HG03064 (cell line): ENCODE data around the gene NSDHL.

ENCODE experiments used
- ATAC-seq: cut with Tn5 transposase; IDR thresholded peaks from one replicate; pipeline ENCODE4 v1.9.1; 2021; ENCODE audit warnings: low read depth; ENCODE audit not compliant: unreplicated experiment

NSDHL gene

GRCh38 chrX:152910018-152910417 lies 79.2 kb downstream of the NSDHL start:
- peak; percentile 80 for ATAC-seq

- no peak for ATAC-seq
Observed at GRCh38 chrX:152912106-152912505, 81.2 kb downstream of the NSDHL start.

DNA sequence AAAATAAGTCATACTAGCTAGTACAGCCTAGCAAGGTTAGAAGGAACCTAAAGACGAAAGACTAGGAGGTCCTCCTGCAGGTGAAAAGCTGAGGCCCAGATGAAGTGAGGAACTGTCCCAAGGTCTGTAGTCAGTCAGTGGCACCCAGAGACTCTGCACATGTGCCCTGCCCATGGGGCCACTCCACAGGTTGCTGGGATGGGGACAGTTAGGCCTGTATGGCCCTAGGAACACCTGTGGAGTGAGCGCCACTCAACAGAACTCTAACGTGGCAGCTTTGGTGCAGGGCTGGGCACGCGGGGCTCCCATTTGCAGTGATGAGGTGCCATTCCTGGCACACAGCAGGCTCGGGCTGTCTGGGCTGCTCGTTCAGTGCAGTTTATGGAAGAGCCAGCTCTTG lies 81.8 kb downstream of the NSDHL start:
- no peak for ATAC-seq

DNA sequence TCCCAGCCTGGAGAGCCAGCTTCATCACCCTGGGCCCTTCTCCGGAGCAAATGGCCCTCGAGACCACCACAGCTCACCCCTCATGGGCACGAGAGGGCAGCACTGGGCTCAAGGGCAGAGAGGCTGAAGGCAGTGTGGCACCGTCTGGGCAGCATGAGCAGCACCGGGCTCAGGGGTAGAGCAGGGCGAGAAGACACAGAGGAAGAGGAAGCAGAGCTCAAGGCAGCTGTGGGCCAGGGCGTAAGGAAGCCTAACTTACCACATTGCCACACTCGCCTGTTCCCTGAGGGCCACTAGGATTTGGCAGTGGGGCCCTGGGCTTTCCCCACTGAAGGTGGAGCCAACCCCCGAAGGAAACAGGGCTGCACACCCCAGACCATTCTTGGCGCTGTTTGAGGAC lies 82.5 kb downstream of the NSDHL start:
- ATAC-seq, result no peak

DNA sequence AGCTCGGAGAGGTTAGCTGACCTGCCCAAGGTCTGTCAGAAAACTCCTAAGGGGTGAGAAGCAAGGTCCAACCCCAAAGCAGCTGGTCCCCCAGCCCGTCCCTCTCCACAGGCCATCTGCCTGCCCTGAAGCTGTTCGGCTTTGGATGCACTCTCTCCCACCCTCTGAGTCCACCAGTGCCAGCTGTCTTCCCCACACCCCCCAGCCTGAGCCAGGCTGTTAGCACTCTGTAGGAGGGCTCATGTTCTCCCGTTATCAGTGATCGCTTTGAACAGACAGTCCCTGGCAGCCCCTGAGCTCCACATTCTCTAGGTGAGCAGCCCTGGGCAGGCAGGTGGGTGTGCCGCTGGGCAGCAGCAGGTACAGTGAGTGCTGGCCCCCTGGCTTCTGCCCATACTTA lies 83.0 kb downstream of the NSDHL start:
- no peak for ATAC-seq

- ATAC-seq, result peak; percentile 84
Observed at GRCh38 chrX:152915541-152916241, 84.8 kb downstream of the NSDHL start.

GRCh38 chrX:152917656-152918579 lies 87.1 kb downstream of the NSDHL start:
- no peak for ATAC-seq

DNA sequence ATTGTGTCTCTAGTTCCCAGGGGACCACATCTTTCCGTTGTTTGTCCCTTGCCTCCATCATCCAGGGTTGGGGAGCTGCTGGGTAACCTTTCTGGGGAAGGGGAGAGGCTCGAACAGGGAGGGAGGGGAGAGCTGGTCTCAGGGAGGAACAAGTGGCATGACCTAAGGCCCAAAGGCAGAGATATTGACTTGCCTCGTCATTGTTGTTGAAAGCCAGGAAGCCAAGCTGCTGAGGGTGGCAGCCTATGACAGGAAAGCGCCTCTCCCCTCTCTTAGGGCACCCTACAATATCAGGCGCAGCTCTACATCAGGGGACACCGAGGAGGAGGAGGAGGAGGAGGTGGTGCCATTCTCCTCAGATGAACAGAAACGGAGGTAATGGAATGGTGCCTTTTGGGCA lies 87.8 kb downstream of the NSDHL start:
- no peak for ATAC-seq
